Neural cell (in vitro differentiated cells): ENCODE measurements around the gene BNIP5. TPM values are rescaled to one million over a fixed set of nuclear protein-coding genes. Genes with fewer than 3 reads are reported as not detected.

Experiments
- H2AFZ ChIP-seq: fragments of 200-600, 300-800 bp; sonication (generic), shearing (Covaris generic); 2 replicates; pipeline ENCODE4 v1.6.0; 2014; ENCODE audit warnings: low read depth, mild to moderate bottlenecking, antibody characterized with exemption, low read length, moderate library complexity
- H3F3A ChIP-seq: fragments of 200-600 bp; shearing (Covaris generic); 2 replicates; pipeline ENCODE4 v1.6.1; 2016; ENCODE audit warnings: mild to moderate bottlenecking, moderate library complexity, mixed read lengths, antibody characterized with exemption, low read length; ENCODE audit not compliant: insufficient read depth, poor library complexity, severe bottlenecking
- H3K27ac ChIP-seq: fragments of 200-600, 300-800 bp; sonication (generic), shearing (Covaris generic); 2 replicates; pipeline ENCODE4 v1.5.1; 2014; ENCODE audit warnings: mild to moderate bottlenecking, low read length, moderate library complexity
- H3K27me3 ChIP-seq: fragments of 300-800, 200-600 bp; sonication (generic), shearing (Covaris generic); 2 replicates; pipeline ENCODE4 v1.6.0; 2014; ENCODE audit warnings: mild to moderate bottlenecking, low read depth, low read length, moderate library complexity; ENCODE audit not compliant: insufficient read depth
- H3K36me3 ChIP-seq: fragments of 300-800, 200-600 bp; sonication (generic), shearing (Covaris generic); 2 replicates; pipeline ENCODE4 v1.5.1; 2014; ENCODE audit warnings: mild to moderate bottlenecking, antibody characterized with exemption, low read length, moderate library complexity; ENCODE audit not compliant: insufficient read depth
- H3K4me2 ChIP-seq: fragments of 300-800, 200-600 bp; sonication (generic), shearing (Covaris generic); 2 replicates; pipeline ENCODE4 v1.6.0; 2014; ENCODE audit warnings: mild to moderate bottlenecking, low read length
- H3K4me3 ChIP-seq: fragments of 300-800, 200-600 bp; sonication (generic), shearing (Covaris generic); 2 replicates; pipeline ENCODE4 v1.5.1; 2014; ENCODE audit warnings: mild to moderate bottlenecking, low read length, moderate library complexity
- H3K79me2 ChIP-seq: fragments of 200-600 bp; shearing (Covaris generic); replicated peaks from 2 replicates; pipeline ENCODE4 v1.6.0; 2014; ENCODE audit warnings: mild to moderate bottlenecking, low read length, moderate library complexity; ENCODE audit not compliant: insufficient read depth
- H3K9ac ChIP-seq: fragments of 300-800, 200-600 bp; sonication (generic), shearing (Covaris generic); 2 replicates; pipeline ENCODE4 v1.6.1; 2016; ENCODE audit warnings: mild to moderate bottlenecking, low read length, mixed read lengths
- H3K9me2 ChIP-seq: fragments of 200-600 bp; shearing (Covaris generic); 2 replicates; pipeline ENCODE4 v1.6.1; 2016; ENCODE audit warnings: mild to moderate bottlenecking, low read length, mixed read lengths; ENCODE audit not compliant: insufficient read depth
- H3K9me3 ChIP-seq: fragments of 200-600, 300-800 bp; sonication (generic), shearing (Covaris generic); 2 replicates; pipeline ENCODE4 v1.6.1; 2016; ENCODE audit warnings: mild to moderate bottlenecking, mixed run types, low read length, moderate library complexity, mixed read lengths
- H4K20me1 ChIP-seq: fragments of 200-600 bp; shearing (Covaris generic); 2 replicates; pipeline ENCODE4 v1.6.1; 2016; ENCODE audit warnings: mild to moderate bottlenecking, mixed run types; ENCODE audit not compliant: insufficient read depth
- EP300 ChIP-seq: fragments of 450-650 bp; conservative IDR thresholded peaks from 2 replicates; pipeline ENCODE4 v1.6.1; 2014; ENCODE audit warnings: antibody characterized with exemption, mild to moderate bottlenecking, moderate library complexity; ENCODE audit not compliant: poor library complexity, severe bottlenecking
- EZH2 ChIP-seq: fragments of 200-600, 300-800 bp; shearing (Covaris generic), sonication (generic); IDR thresholded peaks from 2 replicates; pipeline ENCODE4 v1.6.1; 2014; ENCODE audit warnings: antibody characterized with exemption, low read length, borderline replicate concordance, mild to moderate bottlenecking; ENCODE audit not compliant: insufficient read depth, poor library complexity, severe bottlenecking
- MXI1 ChIP-seq: fragments of 450-650 bp; conservative IDR thresholded peaks from 2 replicates; pipeline ENCODE4 v1.6.1; 2014; ENCODE audit warnings: antibody characterized with exemption, mild to moderate bottlenecking; ENCODE audit not compliant: poor library complexity, severe bottlenecking
- POLR2AphosphoS5 ChIP-seq: IDR thresholded peaks from 2 replicates; pipeline ENCODE4 v1.6.1; 2012
- RAD21 ChIP-seq: fragments of 450-650 bp; conservative IDR thresholded peaks from 2 replicates; pipeline ENCODE4 v1.6.1; 2014; ENCODE audit warnings: antibody characterized with exemption, mild to moderate bottlenecking, moderate library complexity
- SMC3 ChIP-seq: fragments of 450-650 bp; conservative IDR thresholded peaks from 2 replicates; pipeline ENCODE4 v1.6.1; 2014; ENCODE audit warnings: antibody characterized with exemption, mild to moderate bottlenecking, moderate library complexity; ENCODE audit not compliant: poor library complexity
- TAF1 ChIP-seq: IDR thresholded peaks from 2 replicates; pipeline ENCODE4 v1.6.1; 2012; ENCODE audit warnings: low read depth
- polyA plus RNA-seq: library from polyadenylated mRNA; depleted of rRNA; stranded (reverse); fragments of >200 nt; gene quantifications from 2 replicates; pipeline ENCODE4 v1.2.3, GENCODE V29; 2014
- TF ChIP-seq, protein P1 (sequence below): fragments of 450-650 bp; IDR thresholded peaks from 2 replicates; pipeline ENCODE4 v1.5.1; 2014; ENCODE audit warnings: antibody characterized with exemption, mild to moderate bottlenecking, moderate library complexity; ENCODE audit not compliant: poor library complexity, severe bottlenecking
- TF ChIP-seq, protein P2 (sequence below): IDR thresholded peaks from 2 replicates; pipeline ENCODE4 v1.6.1; 2012; ENCODE audit warnings: borderline replicate concordance

Gene BNIP5
- polyA plus RNA-seq, 1 donor from 2014 or later, result not detected

DNA sequence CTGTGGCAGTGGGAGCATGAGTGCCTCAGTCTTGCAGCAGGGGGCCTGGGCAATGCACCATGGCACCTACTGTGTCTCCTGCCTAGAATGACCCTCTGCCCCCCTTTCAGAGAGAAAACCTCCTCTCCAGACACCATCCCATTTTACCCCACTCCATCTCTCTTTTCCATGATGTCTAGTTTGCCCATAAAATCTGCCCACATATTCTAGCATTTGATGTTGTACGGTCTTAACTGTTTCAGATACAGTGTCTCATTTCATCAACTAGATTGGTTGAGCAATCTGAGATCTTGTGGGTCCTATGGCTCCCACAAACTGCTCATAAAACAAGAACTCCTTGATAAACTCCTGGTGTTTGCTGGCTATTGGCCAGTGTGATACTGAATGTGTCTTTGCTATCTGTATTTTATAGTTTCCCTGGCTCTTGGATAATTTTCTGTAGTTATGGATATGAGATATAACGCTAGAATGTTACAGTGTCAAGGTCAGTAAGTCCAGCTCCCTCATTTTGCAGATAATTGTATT is 58.7 kb downstream of the BNIP5 start:
- TF ChIP-seq RAD21 (no peak), MXI1 (no peak), POLR2AphosphoS5 (no peak), EZH2 (no peak), SMC3 (no peak), TAF1 (no peak), EP300 (no peak)
- TF ChIP-seq, protein P1, sequence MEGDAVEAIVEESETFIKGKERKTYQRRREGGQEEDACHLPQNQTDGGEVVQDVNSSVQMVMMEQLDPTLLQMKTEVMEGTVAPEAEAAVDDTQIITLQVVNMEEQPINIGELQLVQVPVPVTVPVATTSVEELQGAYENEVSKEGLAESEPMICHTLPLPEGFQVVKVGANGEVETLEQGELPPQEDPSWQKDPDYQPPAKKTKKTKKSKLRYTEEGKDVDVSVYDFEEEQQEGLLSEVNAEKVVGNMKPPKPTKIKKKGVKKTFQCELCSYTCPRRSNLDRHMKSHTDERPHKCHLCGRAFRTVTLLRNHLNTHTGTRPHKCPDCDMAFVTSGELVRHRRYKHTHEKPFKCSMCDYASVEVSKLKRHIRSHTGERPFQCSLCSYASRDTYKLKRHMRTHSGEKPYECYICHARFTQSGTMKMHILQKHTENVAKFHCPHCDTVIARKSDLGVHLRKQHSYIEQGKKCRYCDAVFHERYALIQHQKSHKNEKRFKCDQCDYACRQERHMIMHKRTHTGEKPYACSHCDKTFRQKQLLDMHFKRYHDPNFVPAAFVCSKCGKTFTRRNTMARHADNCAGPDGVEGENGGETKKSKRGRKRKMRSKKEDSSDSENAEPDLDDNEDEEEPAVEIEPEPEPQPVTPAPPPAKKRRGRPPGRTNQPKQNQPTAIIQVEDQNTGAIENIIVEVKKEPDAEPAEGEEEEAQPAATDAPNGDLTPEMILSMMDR, result no peak
- TF ChIP-seq, protein P2, sequence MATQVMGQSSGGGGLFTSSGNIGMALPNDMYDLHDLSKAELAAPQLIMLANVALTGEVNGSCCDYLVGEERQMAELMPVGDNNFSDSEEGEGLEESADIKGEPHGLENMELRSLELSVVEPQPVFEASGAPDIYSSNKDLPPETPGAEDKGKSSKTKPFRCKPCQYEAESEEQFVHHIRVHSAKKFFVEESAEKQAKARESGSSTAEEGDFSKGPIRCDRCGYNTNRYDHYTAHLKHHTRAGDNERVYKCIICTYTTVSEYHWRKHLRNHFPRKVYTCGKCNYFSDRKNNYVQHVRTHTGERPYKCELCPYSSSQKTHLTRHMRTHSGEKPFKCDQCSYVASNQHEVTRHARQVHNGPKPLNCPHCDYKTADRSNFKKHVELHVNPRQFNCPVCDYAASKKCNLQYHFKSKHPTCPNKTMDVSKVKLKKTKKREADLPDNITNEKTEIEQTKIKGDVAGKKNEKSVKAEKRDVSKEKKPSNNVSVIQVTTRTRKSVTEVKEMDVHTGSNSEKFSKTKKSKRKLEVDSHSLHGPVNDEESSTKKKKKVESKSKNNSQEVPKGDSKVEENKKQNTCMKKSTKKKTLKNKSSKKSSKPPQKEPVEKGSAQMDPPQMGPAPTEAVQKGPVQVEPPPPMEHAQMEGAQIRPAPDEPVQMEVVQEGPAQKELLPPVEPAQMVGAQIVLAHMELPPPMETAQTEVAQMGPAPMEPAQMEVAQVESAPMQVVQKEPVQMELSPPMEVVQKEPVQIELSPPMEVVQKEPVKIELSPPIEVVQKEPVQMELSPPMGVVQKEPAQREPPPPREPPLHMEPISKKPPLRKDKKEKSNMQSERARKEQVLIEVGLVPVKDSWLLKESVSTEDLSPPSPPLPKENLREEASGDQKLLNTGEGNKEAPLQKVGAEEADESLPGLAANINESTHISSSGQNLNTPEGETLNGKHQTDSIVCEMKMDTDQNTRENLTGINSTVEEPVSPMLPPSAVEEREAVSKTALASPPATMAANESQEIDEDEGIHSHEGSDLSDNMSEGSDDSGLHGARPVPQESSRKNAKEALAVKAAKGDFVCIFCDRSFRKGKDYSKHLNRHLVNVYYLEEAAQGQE, result no peak
- no peaks in the 10 kb centered on the region for H3K27me3 ChIP-seq
- H3K4me3 ChIP-seq, result no peak overlapping the region
- no peaks in the 10 kb centered on the region for H4K20me1 ChIP-seq
- no peaks in the 10 kb centered on the region for H3K9me2 ChIP-seq
- H3K79me2 ChIP-seq, result no peaks in the 10 kb centered on the region
- no peak overlapping the region for H3K4me2 ChIP-seq
- H2AFZ ChIP-seq, result no peak overlapping the region
- H3K27ac ChIP-seq, result no peak overlapping the region
- no peaks in the 10 kb centered on the region for H3K9me3 ChIP-seq
- H3K9ac ChIP-seq, result no peak overlapping the region
- no peaks in the 10 kb centered on the region for H3F3A ChIP-seq
- no peaks in the 10 kb centered on the region for H3K36me3 ChIP-seq

DNA sequence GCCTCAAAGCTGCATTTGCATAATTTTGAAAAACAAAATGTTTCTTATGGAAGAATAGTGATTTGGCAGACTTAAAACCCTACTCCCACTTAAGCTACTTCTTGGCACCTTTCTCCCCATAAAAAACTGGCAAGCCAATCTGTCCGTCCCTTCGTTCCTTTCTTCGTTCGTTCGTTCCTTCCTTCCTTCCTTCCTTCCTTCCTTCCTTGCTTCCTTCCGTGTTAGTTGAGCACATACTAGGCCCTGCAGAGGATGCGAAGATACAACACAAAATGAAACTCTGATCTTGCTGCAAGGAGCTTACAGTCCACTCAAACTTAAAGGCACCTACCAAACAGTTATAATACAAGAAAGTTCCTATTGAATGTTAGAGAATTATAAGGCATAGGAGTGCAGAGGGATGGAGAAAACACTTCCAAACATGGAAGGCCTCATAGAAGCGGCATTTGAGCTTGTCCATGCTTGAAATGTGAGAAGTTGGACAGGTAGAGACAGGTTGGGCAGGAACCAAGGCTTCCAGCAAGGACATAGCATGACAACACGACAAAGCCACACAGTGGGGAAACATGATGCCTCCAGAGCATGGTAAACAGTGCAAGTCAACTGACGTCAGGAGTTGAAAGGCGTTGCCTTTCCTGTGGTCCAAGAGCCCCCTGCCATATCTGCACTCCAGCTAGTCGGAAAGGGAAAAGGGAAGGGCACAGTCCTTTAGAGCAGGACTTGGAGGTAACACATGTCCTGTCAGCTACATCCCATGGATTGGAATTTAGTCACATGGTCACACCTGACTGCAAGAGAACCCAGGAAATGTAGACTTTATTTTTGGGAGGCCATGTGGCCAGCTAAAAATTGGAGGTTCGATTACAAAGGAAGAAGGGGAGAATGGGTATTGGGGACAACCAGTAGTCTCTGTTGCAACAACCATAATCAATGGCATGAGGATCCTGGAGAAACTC is 59.8 kb downstream of the BNIP5 start:
- Histone ChIP-seq H3K27ac (no peak overlapping the region), H3K9ac (no peak overlapping the region), H3K9me3 (no peaks in the 10 kb centered on the region), H3K79me2 (no peaks in the 10 kb centered on the region), H3K27me3 (no peaks in the 10 kb centered on the region), H3K4me3 (no peak overlapping the region), H2AFZ (no peak overlapping the region), H3K4me2 (no peak overlapping the region), H4K20me1 (no peaks in the 10 kb centered on the region), H3K9me2 (no peaks in the 10 kb centered on the region), H3F3A (no peaks in the 10 kb centered on the region), H3K36me3 (no peaks in the 10 kb centered on the region)
- TF ChIP-seq EP300, result no peak
- no peak for TF ChIP-seq MXI1
- TF ChIP-seq, protein P2, result no peak
- TF ChIP-seq POLR2AphosphoS5, result no peak
- no peak for TF ChIP-seq EZH2
- TF ChIP-seq, protein P1, result no peak
- no peak for TF ChIP-seq TAF1
- TF ChIP-seq RAD21, result no peak
- no peak for TF ChIP-seq SMC3
